HG03558 (cell line): Measurements from ENCODE around the gene C20orf173.

Source experiments
- ATAC-seq: cut with Tn5 transposase; IDR thresholded peaks from one replicate; pipeline ENCODE4 v1.9.1; 2021; ENCODE audit warnings: moderate number of reproducible peaks; ENCODE audit not compliant: unreplicated experiment; ENCODE audit errors: extremely low read depth

The C20orf173 gene

DNA sequence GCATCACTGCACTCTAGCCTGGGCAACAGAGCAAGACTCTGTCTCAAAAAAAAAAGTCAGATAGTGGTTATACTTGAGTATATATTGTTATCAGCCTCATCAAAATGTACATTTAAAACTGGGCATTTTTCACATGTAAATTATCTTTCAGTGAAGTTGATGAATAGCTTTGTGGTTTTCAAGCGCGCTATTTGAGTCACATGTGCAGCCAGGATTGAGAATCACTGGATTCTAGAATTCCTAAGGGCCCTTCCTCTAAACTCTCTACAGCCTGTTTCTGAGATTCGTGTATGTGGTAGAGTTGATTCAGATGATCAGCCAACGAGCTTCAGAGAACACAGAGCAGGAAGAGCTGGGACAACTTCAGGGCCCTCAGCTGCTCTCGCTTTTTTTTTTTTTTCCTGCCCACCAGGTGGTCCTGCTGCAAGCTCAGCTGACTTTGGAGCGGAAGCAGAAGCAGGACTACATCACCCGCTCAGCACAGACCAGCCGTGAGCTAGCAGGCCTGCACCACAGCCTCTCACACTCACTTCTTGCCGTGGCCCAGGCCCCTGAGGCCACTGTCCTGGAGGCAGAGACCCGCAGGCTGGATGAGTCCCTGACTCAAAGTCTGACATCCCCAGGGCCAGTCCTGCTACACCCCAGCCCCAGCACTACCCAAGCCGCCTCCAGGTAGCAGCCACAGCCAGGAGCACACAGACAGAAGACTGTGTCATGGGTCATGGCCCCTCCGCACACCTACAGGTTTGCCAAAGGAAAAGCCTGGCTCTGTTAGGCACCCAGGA is 18.3 kb downstream of the C20orf173 start:
- ATAC-seq, result no peak

DNA sequence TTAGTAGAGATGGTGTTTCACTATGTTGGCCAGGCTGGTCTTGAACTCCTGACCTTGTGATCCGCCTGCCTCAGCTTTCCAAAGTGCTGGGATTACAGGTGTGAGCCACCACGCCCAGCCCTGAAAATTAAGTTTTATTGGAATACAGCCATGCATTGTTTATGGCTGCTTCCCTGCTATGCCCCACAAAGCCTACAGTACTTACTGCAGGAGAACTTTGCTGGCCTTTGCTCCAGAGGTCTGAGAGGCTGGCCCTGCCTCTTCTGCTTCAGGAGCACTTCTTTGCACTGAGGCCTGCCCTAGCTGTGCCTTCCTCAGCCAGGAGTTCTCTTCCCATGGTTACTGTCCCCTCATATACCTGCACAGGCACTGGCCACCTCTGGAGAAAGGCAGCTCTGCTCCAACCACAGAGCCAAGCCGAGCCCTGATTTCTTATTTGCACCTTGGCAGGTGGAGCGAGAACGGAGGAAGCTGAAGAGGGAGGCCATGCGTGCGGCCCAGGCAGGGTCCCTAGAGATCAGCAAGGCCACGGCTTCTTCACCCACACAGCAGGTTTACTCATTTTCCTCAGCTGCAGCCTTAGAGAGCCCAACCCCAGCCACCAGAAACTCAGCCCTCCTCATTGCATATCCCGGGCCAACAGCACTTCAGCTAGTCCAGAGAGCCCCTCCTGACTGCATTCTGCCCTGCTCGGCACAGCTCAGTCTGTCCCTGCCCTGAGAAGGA is 20.8 kb downstream of the C20orf173 start:
- no peak for ATAC-seq

DNA sequence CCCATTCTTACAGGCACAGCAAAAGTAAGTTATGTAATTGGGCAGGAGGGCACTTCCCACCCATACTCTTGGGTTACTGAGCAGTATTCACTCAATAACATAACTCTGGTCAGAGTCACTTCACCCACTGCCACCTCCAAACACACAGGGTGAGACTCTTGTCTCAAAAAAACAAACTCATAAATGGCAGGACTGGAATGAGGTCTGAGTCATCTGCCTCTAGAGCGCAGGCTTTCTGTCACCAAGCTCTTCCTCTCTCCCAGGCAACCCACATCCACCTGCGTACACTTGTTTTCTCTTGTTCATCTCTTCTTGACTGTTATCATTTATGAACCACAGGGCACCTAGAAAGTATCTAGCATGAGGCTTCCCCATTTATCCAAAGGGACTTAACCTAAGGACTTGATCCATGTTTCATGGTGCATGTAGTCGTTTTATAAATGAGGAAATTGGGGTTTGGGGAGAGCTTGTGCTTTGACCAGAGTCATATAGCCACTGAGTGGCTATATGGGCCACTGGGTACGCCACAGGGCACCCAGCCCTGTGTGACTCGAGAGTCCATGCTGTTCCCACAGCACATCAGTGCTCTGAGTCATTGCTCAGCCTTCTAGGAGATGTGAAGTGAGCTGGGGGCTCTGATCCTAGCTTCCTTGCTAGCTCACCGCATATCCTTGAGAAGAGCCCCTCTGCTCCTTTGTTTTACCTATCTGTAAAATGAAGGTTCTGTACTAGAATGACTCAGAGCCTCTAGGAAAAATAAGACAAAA is 22.4 kb downstream of the C20orf173 start:
- ATAC-seq, result no peak

DNA sequence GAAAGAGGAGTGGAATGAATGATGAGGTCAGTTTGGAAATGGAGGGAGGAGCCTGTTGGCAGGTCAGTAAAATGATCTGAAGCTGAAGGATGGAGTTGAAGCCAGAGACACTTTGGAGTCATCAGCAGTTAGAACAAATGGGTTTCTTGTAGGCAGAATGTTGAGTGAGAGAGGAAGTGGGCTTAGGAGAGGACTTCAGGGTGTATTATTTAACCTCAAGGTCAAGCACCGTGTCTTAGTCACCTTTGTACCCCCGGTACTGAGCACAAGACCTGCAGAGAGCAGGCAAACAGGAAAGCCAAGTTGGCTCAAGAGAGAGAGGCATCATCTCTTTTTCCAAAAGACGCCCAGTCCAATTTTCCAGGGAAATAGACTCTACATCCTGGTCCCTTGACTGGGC is 23.3 kb downstream of the C20orf173 start:
- no peak for ATAC-seq

DNA sequence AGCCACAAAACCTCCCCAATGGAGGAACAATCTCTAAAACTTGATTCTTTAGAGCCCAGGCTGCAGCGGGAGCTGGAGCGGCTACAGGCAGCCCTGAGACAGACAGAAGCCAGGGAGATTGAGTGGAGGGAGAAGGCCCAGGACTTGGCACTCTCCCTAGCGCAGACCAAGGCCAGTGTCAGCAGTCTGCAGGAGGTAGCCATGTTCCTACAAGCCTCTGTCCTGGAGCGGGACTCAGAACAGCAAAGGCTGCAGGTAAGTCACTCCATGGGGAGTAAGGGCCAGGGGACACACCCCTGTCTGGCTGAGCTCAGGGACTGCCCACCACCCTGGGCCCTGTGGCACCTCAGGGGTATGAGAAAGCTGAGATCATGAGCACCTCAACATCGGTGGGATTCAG is 24.7 kb downstream of the C20orf173 start:
- ATAC-seq, result no peak

DNA sequence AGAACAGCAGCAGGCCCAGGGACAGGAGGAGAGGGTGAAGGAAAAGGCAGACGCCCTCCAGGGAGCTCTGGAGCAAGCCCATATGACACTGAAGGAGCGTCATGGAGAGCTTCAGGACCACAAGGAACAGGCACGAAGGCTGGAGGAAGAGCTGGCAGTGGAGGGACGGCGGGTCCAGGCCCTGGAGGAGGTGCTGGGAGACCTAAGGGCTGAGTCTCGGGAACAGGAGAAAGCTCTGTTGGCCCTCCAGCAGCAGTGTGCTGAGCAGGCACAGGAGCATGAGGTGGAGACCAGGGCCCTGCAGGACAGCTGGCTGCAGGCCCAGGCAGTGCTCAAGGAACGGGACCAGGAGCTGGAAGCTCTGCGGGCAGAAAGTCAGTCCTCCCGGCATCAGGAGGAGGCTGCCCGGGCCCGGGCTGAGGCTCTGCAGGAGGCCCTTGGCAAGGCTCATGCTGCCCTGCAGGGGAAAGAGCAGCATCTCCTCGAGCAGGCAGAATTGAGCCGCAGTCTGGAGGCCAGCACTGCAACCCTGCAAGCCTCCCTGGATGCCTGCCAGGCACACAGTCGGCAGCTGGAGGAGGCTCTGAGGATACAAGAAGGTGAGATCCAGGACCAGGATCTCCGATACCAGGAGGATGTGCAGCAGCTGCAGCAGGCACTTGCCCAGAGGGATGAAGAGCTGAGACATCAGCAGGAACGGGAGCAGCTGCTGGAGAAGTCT is 25.5 kb downstream of the C20orf173 start:
- ATAC-seq, result no peak

DNA sequence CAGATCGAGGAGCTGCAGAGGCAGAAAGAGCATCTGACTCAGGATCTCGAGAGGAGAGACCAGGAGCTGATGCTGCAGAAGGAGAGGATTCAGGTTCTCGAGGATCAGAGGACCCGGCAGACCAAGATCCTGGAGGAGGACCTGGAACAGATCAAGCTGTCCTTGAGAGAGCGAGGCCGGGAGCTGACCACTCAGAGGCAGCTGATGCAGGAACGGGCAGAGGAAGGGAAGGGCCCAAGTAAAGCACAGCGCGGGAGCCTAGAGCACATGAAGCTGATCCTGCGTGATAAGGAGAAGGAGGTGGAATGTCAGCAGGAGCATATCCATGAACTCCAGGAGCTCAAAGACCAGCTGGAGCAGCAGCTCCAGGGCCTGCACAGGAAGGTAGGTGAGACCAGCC is 26.2 kb downstream of the C20orf173 start:
- ATAC-seq, result no peak

DNA sequence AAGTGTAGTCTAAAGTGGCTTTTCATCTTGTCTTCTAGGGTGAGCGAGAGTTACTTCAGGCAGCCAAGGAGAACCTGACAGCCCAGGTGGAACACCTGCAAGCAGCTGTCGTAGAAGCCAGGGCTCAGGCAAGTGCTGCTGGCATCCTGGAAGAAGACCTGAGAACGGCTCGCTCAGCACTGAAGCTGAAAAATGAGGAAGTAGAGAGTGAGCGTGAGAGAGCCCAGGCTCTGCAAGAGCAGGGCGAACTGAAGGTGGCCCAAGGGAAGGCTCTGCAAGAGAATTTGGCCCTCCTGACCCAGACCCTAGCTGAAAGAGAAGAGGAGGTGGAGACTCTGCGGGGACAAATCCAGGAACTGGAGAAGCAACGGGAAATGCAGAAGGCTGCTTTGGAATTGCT is 27.1 kb downstream of the C20orf173 start:
- ATAC-seq, result no peak

DNA sequence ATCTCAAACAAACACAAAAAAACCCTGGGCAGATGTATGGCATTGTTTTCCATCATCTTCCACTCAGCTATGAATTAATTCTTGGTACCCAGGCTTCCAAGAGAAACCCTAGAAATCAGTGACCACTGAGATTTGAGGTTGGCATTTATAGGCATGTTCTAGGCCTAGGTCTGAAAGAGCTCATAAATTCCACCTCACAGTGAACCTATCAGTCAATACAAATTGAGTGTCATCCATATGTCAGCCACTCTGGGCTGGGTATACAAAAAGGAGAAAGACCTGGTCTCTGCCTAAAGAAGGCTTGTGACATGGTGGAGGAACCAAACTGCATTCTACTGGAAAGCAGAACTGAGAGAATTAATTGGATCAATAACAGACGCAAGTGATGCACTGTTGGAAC is 30.2 kb downstream of the C20orf173 start:
- no peak for ATAC-seq

DNA sequence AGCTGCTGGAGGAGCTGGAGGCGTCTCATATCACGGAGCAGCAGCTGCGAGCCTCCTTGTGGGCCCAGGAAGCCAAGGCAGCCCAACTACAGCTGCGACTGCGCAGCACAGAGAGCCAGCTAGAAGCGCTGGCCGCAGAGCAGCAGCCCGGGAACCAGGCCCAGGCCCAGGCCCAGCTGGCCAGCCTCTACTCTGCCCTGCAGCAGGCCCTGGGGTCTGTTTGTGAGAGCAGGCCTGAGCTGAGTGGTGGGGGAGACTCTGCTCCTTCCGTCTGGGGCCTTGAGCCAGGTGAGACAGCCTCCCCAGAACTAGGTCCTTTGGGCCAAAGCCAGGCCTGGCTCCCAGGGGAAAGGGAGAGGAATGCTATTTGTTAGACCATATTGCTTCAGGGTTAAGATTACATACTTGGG is 31.7 kb downstream of the C20orf173 start:
- no peak for ATAC-seq

DNA sequence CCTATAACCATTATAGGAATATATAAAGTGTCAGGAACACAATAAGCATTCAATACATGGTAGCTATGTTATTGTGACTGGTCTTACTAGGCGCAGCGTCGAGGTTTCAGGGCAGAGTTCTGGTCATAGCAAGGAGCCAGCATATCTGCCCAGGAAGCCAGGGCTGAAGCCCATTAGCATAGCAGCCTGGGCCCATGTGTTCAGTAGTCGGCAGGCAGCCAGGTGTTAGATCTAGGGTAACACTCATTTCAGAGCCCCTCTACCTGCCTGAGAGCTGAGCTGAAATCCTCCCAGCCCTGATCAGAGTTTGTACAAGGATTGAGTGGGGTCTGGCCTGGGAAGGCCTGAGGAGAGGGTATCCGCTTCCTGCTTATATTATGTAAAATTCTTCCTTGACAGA is 32.1 kb downstream of the C20orf173 start:
- ATAC-seq, result no peak

DNA sequence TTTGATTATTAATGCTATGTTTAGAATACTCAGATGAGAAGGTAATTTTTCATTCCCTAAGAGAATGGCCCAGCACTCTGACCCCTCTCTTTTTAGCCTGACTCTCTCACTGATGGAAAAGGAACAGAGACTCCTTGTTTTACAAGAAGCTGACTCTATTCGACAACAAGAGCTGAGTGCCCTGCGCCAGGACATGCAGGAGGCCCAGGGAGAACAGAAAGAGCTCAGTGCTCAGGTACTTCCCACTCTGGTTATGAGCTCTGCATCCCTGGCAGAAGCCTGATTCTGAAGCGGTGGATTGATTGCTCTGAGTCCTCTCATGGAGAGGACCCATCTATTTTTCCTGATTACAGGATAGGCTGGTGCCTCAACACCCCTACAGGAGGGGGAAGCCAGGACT is 33.0 kb downstream of the C20orf173 start:
- ATAC-seq, result no peak

DNA sequence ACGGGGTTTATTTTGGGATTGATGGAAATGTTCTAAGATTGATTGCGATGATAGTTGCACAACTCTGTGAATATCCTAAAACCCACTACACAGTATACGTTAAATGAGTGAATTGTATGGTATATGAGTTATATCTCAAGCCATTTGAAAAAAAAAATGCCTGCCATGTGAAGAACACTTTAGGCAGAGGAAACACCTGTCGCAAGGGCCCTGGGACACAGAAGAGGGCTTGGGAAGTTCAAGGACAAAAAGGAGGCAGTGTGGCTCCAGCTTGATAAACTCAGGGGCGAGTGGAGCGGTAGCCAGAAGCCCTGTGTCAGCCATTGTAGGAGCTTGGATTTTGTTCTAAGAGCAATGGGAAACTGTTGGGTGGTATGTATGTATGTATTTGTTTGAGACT is 37.1 kb downstream of the C20orf173 start:
- no peak for ATAC-seq

DNA sequence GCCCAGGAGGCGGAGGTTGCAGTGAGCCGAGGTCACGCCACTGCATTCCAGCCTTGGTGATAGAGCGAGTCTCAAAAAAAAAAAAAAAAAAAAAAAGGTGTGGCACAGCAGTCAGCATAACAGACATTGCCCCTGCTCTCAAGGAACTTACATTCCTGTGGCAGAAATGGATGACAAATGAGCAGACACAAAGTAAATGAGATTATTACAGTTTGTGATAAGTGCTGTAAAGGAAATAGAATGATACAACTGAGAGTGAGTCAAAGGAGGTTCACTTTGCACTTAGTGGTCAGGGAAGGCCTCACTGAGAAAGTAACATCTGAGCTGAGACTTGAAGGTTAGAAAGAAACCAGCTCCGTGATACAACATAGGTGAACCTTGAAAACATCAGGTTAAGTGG is 37.6 kb downstream of the C20orf173 start:
- ATAC-seq, result no peak

DNA sequence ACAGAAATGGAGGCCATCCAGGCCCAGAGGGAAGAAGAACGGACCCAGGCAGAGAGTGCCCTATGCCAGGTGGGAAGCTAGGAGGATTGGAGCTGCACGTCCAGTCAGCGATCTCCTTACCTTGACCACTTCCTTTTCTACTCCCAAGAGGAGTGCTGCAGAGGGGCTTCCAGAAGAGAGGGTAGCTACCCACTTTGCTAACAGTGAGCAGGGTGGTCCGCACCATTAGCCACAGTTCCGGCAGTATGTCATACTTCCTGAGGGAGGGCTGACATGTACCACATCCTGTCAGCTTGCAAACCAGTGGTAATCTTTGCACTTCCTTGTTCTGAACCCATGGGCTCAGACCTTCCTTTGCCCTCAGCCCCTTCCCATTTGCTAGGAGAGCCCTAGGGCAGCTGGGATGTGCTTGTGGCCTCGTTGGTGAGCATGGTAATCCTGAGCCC is 38.7 kb downstream of the C20orf173 start:
- no peak for ATAC-seq

DNA sequence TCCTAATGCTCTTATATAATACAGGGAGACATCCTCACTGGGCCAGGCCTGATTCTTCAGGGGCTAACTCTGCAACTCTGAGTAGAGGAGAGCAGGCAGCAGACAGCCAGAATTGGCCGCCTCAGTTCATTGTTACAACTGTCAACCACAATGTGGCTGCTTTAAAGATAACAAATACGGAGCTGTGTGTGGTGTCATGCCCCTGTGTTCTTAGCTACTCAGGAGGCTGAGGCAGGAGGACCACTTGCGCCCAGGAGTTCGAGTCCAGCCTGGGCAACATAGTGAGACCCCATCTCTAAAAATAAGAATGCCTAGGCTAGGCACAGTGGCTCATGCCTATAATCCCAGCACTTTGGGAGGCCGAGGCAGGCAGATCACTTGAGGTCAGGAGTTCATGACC is 39.7 kb downstream of the C20orf173 start:
- ATAC-seq, result no peak

DNA sequence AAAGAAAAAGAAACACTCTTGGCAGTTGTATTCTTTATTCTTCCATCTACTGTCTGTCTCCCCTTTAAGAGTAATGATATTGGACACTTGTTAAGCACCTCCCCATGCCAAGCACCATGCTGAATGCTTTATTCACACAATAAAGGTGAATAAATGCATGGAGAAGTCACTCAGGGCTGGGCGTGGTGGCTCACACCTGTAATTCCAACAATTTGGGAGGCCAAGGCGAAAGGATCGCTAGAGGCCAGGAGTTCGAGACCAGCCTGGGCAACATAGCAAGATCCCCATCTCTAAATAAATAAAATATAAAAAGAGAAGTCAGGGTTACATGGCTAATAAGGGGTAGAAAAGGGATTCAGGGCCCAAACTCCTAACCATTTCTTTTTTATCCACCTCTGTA is 42.0 kb downstream of the C20orf173 start:
- no peak for ATAC-seq

DNA sequence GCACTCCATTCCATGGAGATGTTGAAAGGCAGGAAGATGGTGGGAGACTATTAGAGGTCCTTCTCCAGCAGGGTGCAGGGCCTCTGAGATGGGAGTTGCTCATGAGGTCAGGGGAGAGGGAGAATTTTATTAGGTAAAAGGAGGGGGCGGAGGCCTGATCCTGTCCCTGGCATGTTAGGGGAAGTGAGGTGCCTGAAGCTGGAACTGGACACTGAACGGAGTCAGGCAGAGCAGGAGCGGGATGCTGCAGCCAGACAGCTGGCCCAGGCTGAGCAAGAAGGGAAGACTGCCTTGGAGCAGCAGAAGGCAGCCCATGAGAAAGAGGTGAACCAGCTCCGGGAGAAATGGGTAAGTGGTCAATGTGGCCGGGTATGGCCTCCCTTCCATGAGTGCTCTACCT is 49.7 kb downstream of the C20orf173 start:
- ATAC-seq, result no peak

DNA sequence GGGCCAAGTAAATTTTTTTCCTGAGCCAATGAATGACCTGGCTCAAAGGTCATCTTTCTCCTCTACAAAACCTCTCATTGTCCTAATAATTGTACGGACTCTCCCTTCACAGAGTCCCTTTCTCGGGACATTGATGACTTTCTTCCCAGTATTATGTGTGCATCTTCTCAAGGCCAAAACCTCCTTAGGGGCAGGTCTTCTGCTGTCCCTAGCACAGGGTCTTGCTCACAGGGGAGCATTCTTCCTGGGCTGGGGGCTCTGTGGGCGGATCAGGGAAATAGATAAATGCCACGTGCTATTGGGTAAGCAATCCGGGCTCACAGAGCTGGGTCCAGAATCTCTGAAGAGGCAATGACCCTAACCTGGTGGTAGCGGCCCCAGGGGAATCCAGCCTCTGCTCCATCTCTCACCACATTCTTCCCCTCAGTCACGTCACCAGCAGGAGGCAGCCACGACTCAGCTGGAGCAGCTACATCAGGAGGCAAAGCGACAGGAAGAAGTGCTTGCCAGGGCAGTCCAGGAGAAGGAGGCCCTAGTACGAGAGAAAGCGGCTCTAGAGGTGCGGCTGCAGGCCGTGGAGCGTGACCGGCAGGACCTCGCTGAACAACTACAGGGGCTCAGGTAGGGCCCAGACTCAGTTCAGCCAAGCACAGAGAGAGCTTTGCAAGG is 50.5 kb downstream of the C20orf173 start:
- no peak for ATAC-seq
